ENCODE results near the gene NFE2L3. TPM values are rescaled to one million over a fixed set of nuclear protein-coding genes. Genes with fewer than 3 reads are reported as not detected.
"Not testable (repeated sequence)": the region's sequence is repeated elsewhere in the genome, so short reads cannot be mapped to it uniquely, and the experiment has no call there.

Gene NFE2L3
- total and polyA plus RNA-seq, 9 of the 15 experiments (the other 6 are each of a cell fraction or from before 2014, with no cell fraction given): 2.9 to 16.9 (median 12.4) TPM

DNA sequence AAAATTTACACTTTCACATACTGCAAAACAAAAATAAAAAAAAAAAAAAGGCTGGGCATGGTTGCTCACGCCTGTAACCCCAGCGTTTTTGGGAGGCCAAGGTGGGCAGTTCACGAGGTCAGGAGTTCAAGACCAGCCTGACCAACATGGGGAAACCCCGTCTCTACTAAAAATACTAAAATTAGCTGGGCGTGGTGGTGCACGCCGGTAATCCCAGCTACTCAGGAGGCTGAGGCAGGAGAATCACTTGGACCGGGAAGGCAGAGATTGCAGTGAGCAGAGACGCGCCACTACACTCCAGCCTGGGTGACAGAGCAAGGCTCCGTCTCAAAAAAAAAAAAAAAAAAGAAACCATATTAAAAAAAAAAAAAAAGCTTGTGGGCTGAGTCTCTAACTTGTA is 42.8 kb downstream of the NFE2L3 start:
- 79% methylated on average over 10 of the region's 11 CpGs for WGBS (ENCODE audit: insufficient coverage, low coverage, missing lambda C conversion rate)
- H3K36me3 ChIP-seq (ENCODE audit: control insufficient read depth, insufficient read depth, low read length): peaks cover 98% of the 10 kb centered on the region
- H3K4me3 ChIP-seq; H3K9me3 ChIP-seq (replicated peaks; ENCODE audit: control insufficient read depth, insufficient read depth, low read depth, low read length); intact Hi-C loops (cut with micrococcal nuclease); ATAC-seq; H3K27ac ChIP-seq (ENCODE audit: extremely low read depth, low read depth, low read length); H3K4me2 ChIP-seq (ENCODE audit: insufficient read depth, low read length); DNase-seq (ENCODE audit: extremely low read depth in 1 of 4, low spot score in 3 of 4); H3K9me1 ChIP-seq (ENCODE audit: control insufficient read depth, insufficient read depth, low read length); H3K27me3 ChIP-seq (ENCODE audit: control insufficient read depth in 2 of 2, insufficient read depth in 2 of 2, low read length in 2 of 2); H2AFZ ChIP-seq (ENCODE audit: low read depth, low read length); BruUV-seq (replicated peaks); FAIRE-seq; H3K9ac ChIP-seq (ENCODE audit: insufficient read depth in 1 of 2, low read depth in 2 of 2, low read length in 2 of 2): not testable (repeated sequence)
- peak; percentile 47; the same call in 1 of the 2 replicates for TF ChIP-seq RBFOX2 (IDR thresholded peaks at IDR 0.05; ENCODE audit: low read depth, low read length)
- in situ Hi-C loops (cut with MboI): loop anchor here (5.0 kb wide), 1 partner anchor 93 kb away; no protein-coding TSS in a partner anchor
- CTCF ChIA-PET (ENCODE audit: low intra/inter-chr PET ratio): interaction anchor here (0.8 kb wide), 1 partner anchor 10 kb away, joined by 3 read pairs; no protein-coding TSS in a partner anchor
- POLR2A ChIA-PET: interaction anchor here (0.9 to 3.5 kb wide), 6 partner anchors 9 to 298 kb away, joined by 3 to 17 read pairs (median 4); partner anchors contain the start of gene NFE2L3
- H3K79me2 ChIP-seq (ENCODE audit: control insufficient read depth, insufficient read depth, low read length): peaks cover 87% of the 10 kb centered on the region
- H3K4me1 ChIP-seq (replicated peaks in 1 of 2; ENCODE audit: control insufficient read depth in 2 of 2, insufficient read depth in 2 of 2, low read length in 2 of 2): peaks cover 3 to 30% of the 10 kb centered on the region in 2 experiments; a peak in 3 of 5 replicates
- H4K20me1 ChIP-seq (replicated peaks; ENCODE audit: control insufficient read depth, insufficient read depth, low read length): peaks cover 65% of the 10 kb centered on the region

DNA sequence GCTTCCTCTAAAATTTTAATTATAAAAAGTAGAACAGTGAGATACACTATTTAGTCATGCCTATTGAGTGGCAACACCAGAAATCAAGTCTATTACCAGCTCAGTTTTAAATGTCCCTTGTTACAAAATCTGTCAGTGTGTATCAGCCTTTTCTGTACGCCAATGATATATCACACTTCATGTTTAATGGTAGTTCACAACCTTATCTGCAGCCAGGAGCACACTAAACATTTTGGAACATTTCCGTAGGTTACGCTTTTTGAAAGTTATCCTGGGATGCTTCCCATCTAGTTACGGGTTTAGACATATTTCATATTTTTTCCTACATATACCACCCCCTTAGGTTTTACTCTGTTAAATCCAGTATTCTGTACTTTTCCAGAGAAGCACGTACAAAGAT is 43.2 kb downstream of the NFE2L3 start:
- intact Hi-C loops (cut with micrococcal nuclease): no loop called here
- H3K36me3 ChIP-seq (ENCODE audit: control insufficient read depth, insufficient read depth, low read length): peaks cover 94% of the 10 kb centered on the region
- no TSS peak for BruUV-seq (replicated peaks)
- H3K4me2 ChIP-seq (ENCODE audit: insufficient read depth, low read length): no peak overlapping the region
- no peak overlapping the region for H3K4me3 ChIP-seq
- in situ Hi-C loops (cut with MboI): loop anchor here (5.0 kb wide), 1 partner anchor 92 kb away; no protein-coding TSS in a partner anchor
- ChIA-PET CTCF (ENCODE audit: low intra/inter-chr PET ratio) (interaction anchor here (0.8 kb wide), 1 partner anchor 10 kb away, joined by 3 read pairs; no protein-coding TSS in a partner anchor), POLR2A (interaction anchor here (0.9 to 3.5 kb wide), 7 partner anchors 9 to 298 kb away, joined by 3 to 17 read pairs (median 4); partner anchors contain the start of gene NFE2L3)
- no peak overlapping the region for H2AFZ ChIP-seq (ENCODE audit: low read depth, low read length)
- 78% methylated on average over 5 of the region's 5 CpGs for WGBS (ENCODE audit: insufficient coverage, low coverage, missing lambda C conversion rate)
- no peak overlapping the region for H3K9ac ChIP-seq (ENCODE audit: insufficient read depth in 1 of 2, low read depth in 2 of 2, low read length in 2 of 2)
- DNase-seq (ENCODE audit: extremely low read depth in 1 of 4, low spot score in 3 of 4): no peak
- no peak overlapping the region for H3K27ac ChIP-seq (ENCODE audit: extremely low read depth, low read depth, low read length)
- H3K79me2 ChIP-seq (ENCODE audit: control insufficient read depth, insufficient read depth, low read length): peaks cover 91% of the 10 kb centered on the region
- no peaks in the 10 kb centered on the region for H3K27me3 ChIP-seq (ENCODE audit: control insufficient read depth in 2 of 2, insufficient read depth in 2 of 2, low read length in 2 of 2)
- H4K20me1 ChIP-seq (replicated peaks; ENCODE audit: control insufficient read depth, insufficient read depth, low read length): peaks cover 67% of the 10 kb centered on the region
- H3K9me1 ChIP-seq (ENCODE audit: control insufficient read depth, insufficient read depth, low read length): no peaks in the 10 kb centered on the region
- no peak for FAIRE-seq
- H3K4me1 ChIP-seq (replicated peaks in 1 of 2; ENCODE audit: control insufficient read depth in 2 of 2, insufficient read depth in 2 of 2, low read length in 2 of 2): peaks cover 3 to 30% of the 10 kb centered on the region in 2 experiments; a peak in 3 of 5 replicates
- no peak for ATAC-seq
- H3K9me3 ChIP-seq (replicated peaks; ENCODE audit: control insufficient read depth, insufficient read depth, low read depth, low read length): no peaks in the 10 kb centered on the region
- TF ChIP-seq XRCC4 (IDR thresholded peaks at IDR 0.05; ENCODE audit: extremely low read depth, insufficient read depth, insufficient read length) (no peak), NCOA1 (IDR thresholded peaks at IDR 0.05; ENCODE audit: low read depth) (no peak), CCAR2 (IDR thresholded peaks at IDR 0.05; ENCODE audit: low read depth, low read length) (no peak), PHB (CRISPR knock-in tag; IDR thresholded peaks at IDR 0.05) (no peak), NFXL1 (CRISPR knock-in tag; IDR thresholded peaks at IDR 0.05) (peak; percentile 88; the same call in 1 of the 2 replicates), PTTG1 (tag; IDR thresholded peaks at IDR 0.05; ENCODE audit: low read depth) (no peak), NR2F6 (CRISPR knock-in tag; IDR thresholded peaks at IDR 0.05) (no peak)
- TF ChIP-seq, protein P1, sequence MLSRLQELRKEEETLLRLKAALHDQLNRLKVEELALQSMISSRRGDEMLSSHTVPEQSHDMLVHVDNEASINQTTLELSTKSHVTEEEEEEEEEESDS (CRISPR knock-in tag; IDR thresholded peaks at IDR 0.05): no peak
- TF ChIP-seq, protein P2, sequence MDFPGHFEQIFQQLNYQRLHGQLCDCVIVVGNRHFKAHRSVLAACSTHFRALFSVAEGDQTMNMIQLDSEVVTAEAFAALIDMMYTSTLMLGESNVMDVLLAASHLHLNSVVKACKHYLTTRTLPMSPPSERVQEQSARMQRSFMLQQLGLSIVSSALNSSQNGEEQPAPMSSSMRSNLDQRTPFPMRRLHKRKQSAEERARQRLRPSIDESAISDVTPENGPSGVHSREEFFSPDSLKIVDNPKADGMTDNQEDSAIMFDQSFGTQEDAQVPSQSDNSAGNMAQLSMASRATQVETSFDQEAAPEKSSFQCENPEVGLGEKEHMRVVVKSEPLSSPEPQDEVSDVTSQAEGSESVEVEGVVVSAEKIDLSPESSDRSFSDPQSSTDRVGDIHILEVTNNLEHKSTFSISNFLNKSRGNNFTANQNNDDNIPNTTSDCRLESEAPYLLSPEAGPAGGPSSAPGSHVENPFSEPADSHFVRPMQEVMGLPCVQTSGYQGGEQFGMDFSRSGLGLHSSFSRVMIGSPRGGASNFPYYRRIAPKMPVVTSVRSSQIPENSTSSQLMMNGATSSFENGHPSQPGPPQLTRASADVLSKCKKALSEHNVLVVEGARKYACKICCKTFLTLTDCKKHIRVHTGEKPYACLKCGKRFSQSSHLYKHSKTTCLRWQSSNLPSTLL (IDR thresholded peaks at IDR 0.05): no peak
